T-helper 2 cell (primary cell): ENCODE data around the gene GNG10.
A peak's percentile ranks its signal among the peaks of the same experiment; 100 is the strongest.
"Not testable (repeated sequence)": the region's sequence is repeated elsewhere in the genome, so short reads cannot be mapped to it uniquely, and the experiment has no call there.

Experiments used
- DNase-seq, 5 experiments: peaks; one replicate each; pipeline versions ENCODE4 v3.0.0 to v3.0.0-alpha.2; 2012 to 2022

The GNG10 gene

DNA sequence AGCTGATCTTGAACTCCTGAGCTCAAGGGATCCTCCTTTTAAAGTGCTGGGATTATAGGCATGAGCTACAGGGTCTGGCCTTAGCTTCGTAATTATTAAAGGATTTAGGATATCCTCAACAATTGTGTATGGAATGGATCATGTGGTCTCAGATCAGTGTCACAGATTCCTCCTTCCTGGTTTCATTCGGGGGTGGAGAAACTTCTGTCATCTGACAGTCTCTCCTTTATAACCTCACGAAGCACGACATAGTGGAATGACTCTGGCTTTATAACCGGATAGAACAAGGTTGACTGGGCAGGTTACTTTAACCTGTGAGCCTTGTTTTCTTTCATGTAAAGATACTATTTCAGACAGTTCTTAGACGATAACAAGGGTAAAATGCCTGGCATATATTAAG lies 4.4 kb upstream of the GNG10 start:
- DNase-seq = no peak

DNA sequence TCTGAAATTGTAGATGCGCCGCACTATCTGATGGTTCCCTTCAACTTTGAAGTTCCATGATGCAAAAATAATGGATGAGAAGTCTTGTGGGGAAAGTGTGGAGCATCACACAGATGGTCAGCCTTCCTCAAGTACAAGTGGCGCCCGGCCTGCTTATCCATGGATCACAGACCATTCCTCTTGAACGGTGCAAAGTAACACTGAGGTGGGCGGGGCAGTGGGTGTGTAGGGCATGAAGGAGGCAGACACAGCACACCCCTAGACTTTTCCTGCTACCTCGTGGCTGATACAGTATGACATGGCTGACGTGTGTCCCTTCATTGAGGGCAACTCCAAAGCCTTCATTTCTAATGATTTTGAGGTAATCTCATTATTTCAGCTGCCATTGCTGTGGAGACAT lies 2.5 kb upstream of the GNG10 start:
- no peak for DNase-seq

DNA sequence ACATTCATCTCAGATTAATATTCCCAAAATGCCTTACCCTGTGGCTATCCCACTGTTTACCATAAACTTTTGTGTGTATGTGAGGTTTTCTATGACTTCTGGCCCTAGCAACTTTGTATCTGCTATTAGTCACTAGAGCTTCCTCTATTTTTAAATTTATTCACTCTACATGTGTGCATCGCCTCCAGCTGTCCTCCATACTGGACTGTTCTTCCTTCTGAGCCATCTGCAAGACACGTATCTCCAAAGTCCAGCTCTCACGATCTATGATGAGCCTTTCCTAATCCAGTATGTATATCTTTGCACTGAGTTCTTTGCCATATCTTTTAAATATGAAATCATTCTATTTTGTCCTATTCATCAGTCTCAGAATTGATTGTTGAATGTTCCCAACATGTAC lies 1.7 kb upstream of the GNG10 start:
- no peak for DNase-seq

DNA sequence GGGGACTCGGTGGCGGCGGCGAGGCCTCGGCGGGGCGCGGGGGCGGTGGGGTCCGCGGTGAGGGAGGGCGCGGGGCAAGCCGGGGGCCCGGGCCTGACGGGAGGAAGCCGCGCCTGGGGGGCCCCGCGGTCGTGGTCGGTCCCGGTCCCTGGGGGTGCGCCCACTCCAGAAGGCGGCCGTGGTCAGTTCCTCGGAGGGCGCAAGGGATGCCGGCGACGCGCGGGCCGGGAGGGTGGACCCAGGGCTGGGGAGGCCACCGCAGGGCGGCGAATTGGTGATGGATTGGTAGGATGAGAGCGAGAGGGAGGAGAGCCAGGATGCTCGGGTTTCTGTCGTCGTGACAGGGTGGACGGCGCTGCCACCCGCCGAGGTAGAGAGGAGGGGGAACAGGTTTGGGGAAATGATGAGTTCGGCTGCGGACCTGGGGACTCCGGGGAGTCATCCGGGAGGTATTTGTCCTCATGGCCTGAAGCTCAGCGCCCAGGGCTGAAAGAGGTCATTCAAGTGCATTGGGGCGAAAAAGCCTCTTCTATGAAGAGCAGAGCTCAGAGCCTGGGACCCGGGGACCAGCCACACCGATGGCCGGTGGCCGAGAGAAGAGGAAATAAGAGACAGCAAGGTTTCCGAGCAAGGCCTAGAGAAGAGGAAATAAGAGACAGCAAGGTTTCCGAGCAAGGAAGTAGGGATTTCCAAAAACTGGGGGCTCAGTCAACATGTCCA lies 557 bp downstream of the GNG10 start:
- peak in 4 of 5 experiments; percentile 10 to 52 (median 16) for DNase-seq

DNA sequence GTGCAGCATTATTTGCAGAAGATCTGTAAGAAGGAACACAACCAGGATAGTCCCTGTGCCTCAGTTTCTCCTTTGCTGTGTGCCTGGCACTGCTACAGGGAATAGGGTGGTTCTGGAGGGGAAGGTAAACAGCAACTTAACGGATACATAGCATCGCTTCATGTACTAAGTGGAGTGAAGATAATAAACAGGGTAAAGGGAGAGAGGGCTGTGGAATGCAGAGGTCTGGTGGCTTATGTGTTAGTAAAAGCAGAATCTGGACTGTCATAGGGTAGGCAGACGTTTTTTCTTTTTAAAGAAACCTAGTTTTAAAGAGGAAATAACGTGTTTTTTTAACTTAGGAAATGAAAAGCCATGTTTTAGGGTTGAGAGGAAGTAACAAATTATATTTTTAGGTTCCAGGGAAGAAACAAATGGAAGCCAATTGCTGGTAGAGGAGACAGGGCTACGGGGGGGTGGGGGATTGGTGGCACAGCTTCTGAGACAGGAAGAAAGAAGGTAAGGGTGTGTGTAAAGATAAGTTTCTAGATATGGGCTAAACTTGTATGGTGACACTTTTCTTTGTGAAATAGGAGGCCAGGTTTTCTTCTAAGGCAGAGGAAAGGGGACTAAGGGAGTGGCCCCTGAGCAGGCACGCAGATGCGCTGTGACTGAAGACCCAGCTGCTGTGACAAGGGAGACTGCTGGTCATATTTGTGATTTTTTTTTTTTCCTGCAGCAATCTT lies 1.3 kb downstream of the GNG10 start:
- peak in 1 of 5 experiments; percentile 73 for DNase-seq

DNA sequence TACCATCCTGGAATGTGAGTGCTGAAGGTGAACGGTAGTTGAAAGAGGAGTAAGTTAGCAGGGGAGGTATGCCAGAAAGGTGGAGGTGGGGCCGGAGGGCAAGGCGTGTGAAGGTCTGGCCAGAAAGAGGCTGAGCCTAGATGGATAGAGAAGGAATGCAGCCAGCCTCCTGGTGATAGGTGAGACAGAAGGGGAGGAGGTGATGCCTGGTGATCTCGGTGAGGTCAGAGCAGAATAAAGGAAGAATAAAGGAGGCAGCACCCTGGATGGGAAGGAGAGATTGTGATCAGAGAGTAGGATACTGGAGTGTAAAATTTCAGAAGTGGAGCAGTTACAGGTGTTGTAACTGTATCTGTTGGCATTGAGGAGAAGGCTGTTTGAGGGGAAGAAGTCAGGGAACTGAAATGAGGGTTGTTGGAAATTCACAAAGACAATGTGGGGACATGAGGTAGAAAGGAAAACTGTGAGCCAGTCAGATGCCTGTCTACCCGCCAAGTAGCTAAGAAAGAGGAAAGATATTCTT lies 2.0 kb downstream of the GNG10 start:
- no peak for DNase-seq

DNA sequence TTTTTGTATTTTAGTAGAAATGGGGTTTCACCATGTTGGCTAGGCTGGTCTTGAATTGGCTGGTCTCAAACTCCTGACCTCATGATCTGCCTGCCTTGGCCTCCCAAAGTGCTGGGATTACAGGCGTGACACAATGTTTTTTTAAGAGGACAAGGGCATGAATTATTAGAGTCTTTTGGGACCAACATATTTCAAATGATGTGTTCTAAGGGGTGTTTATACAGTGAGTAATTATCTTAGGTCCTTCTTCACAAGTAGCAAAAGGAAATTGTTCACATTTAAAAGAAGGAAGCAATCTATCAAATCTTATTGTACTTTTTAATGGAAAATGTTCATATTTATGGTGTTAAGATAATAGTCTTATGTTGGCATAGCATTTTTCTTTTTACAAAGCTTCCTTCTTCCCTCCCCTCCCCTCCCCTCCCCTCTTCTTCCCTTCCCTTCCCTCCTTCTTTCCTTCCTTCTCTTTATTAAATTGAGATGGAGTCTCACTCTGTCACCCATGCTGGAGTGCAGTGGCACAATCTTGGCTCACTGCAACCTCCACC lies 6.7 kb downstream of the GNG10 start:
- no peak for DNase-seq

DNA sequence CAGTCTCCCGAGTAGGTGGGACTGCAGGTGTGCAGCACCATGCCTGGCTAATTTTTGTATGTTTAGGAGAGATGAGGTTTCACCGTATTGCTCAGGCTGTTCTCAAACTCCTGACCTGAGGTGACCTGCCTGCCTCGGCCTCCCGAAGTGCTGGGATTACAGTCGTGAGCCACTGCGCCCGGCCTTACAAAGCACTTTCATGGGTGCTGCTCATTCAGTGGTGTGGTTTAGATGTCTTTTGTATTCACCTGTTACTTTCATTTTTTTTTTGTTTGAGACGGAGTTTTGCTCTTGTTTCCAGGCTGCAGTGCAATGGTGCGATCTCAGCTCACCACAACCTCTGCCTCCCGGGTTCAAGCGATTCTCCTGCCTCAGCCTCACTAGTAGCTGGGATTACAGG lies 7.2 kb downstream of the GNG10 start:
- not testable (repeated sequence) for DNase-seq

DNA sequence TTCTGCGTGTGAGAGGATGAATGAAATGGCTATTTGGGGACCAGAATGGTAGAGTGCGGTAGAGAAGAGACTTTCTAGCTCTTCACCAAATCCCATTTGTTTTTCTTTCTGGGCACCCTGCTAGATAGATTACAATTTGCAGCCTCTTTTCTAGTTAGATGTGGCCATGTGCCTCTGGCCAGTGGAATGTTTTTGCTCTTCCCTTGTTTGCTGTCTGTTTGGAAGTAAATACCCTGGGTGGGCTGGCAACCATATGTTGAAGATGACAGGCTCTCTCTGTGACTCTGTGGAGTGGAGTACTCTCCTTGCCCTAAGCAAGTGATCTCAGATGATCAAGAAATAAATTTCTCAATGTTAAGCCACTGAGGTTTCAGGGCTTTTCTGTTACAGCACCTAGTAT lies 12.9 kb downstream of the GNG10 start:
- no peak for DNase-seq

DNA sequence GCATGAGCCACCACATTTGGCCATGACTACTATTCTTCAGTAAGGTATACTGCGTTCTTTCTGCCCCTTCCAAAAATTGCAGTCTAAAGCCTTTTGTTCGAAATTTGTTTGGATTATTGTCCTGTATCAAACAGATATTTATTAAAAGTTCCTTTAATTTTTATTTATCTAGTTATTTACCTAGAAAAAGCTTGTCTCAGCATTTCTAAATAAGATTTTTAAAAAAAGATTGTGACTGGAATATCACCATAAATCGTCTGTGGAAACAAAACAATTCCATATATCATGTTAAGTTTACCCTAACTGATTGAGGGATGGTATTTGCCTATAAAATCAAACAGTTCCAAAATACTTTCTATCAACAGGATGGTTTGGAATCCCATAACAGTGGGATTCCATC lies 14.7 kb downstream of the GNG10 start:
- no peak for DNase-seq

DNA sequence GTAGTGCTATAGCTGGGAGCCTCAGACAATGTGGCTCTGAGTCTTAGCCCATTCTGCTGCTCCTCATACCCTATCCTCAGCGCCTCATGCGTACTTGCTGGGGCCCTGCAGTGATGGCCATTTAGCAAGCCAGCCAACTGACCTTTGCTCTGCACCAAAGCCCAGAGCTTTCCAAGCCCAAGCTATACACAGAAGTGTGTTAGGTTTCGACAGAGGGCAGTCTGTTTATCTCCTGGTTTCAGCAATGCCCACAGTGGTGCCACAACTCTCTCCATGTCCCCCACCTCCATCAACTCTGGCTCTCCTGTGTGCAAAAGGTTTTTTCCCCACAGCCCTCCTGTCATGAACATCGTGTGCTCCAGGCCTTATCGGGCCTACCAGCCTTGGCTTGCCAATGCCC lies 16.9 kb downstream of the GNG10 start:
- no peak for DNase-seq

DNA sequence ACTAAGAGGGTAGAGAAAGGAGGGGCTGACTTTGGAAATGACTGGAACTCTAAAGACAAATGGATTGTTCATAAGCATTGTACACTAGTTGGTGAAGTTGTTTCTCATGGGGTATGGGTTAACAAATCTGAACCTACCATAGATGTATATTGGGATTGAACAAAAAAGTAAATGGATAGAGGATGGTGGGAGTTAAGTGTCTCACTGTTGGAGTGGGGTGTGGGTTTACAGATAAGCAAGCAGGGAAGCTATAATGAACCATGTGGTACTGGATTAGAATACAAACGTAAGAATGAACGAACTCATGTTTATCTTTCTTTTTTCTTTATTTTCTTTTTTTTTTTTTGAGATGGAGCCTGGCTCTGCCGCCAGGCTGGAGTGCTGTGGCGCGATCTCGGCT lies 17.8 kb downstream of the GNG10 start:
- no peak for DNase-seq

DNA sequence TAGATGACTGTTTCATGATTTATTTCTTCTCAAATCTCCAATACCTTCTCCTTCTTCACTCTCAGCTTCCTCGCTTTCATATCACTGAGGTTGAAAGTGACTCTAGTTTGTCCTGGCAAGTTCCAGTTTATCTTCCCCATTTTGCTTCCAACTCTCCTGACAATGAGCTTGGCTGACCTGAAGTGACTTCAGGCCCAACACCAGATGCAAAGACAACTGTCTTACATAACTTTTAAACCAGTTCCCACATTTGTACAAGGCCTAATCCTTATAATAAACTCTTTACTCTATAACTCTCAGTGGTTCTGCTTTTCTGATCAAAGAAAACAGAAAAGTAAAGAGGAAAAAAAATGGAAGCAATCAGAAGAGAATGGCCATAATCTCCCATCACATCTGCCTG lies 22.0 kb downstream of the GNG10 start:
- DNase-seq = no peak

DNA sequence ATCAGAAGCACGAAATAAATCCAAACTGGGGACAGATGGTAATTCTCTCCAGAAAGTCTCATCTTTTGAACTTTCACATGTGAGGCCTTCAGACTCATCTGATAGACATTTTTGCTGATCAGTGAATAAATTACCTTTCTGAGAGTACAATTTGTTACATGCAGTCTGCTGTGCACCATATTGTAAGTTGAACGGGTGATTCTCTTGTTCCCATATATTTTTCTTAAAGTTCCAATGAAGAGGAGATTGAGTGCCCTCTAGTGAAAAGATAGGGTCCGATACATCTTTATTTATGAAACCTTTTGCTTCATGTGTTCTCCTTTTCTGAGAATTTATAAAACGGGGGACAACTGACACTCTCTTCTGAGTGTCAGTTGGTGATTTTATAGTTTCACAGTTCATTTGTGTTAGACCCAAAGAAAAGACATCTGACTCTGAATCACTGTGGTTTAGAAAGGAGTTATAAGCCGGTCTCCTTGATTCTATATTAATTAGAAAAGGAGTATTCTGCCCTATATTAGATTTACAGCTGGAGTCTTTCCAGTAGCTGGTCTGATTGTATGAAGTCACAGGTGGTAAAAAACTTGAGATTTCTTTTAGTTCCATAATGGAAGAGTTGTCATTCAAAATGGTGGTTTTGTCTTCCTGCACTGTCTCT lies 30.4 kb downstream of the GNG10 start:
- DNase-seq = peak in 1 of 5 experiments; percentile 33

DNA sequence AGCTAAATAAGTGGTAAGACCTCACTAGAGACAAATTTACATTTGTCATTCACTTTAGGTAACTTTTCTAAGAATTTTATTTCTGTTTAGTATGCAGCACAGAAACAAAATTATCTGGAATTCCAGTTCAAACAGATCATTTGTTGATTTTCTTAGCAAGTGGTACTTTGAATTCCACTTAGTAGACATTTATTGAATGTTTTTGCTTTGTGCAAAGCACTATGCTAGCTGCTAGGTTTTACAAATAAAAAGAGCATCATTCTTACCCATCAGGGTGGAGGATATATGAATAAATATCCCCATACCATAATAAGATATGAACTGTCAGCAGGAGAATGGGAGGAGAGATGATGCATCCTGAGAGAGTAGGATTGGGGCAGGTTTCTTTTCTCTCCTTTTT lies 35.4 kb downstream of the GNG10 start:
- DNase-seq = no peak

DNA sequence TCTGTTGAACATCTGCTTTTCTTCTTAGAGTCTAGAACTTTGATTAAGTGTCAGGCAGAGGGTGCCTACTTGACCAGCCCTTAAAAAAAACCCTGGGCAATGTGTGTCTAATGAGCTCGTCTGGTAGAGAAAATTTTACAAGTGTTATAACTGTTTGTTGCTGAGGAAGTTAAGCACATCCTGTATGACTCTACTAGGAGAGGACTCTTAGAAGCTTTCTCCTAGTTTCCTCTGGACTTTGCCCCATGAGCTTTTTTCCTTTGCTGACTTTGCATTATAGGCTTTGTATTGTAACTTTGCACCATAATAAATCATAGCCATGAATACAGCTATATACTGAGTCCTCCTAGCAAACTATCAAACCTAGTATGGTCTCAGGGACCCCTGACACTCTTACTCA lies 39.4 kb downstream of the GNG10 start:
- no peak for DNase-seq

DNA sequence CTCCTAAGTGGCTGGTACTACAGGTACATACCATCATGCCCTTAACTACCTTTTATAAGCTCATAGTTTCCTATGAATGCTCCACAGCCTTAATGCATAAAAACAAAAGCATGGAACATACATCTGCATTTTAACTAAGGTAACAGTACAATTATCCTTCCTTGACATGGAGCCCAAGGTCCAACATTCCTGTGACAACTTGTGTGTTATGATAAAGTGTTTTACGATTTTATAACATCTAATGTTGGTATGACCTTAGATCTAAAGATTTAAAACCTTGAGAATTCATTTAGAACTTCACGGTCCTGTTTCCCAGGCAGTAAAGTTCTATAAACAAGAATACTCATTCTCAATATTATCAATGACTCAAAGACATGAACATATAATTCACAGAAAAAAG lies 43.1 kb downstream of the GNG10 start:
- DNase-seq = no peak

DNA sequence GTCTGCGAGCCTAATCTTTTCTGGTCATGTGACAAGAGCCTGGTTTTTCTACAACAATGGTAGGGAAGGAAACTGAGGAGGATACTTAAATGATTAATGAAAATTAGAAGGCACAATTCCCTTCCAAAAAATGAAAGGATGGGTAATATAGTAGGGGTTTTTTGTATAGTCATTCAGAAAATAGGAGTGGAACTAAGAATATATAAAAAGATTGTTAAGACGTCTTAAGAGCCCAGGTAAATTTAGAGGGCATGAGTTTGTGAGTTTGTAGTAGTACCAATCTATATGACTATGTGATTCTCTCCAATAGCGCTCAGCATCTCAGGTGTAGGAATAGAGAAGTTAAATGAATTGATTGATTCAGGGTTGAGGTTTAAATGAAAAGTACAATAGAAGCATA lies 50.1 kb downstream of the GNG10 start:
- DNase-seq = no peak

DNA sequence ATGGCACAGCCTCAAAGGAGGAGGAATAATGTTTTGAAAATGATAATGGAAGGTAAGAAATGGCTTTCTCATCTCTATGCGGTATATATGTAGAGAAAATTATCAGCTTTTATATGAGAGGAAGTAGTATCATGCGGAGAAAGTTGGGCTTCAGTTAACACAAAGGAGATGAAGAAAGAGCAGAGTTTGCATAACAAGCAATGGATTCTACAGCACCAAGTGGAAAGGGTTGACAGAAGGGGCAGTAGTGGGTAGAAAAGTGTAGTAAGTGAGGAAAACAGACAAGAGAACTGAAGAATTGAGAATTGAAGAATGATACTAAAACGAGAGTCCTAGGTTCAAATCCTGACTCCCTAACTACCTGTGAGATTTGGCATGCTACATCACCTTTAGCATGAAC lies 51.0 kb downstream of the GNG10 start:
- no peak for DNase-seq

DNA sequence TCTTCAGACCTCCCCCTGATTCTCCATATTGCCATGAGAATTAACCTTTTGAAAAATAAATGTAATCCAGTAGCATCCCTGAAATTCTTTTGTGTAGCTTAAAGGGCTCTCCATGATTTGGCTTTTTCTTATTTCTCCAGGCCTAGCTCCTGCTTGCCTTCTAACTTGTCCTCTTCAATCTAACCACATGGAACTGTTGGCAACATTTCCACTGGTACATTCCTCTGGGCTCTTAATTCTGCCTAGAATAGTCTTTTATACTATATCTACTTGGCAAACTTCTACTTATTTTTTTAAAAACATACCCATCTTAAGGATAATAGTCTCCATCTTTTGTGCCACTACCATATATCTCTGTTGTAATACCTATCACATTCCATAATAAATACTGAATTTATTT lies 54.1 kb downstream of the GNG10 start:
- no peak for DNase-seq

DNA sequence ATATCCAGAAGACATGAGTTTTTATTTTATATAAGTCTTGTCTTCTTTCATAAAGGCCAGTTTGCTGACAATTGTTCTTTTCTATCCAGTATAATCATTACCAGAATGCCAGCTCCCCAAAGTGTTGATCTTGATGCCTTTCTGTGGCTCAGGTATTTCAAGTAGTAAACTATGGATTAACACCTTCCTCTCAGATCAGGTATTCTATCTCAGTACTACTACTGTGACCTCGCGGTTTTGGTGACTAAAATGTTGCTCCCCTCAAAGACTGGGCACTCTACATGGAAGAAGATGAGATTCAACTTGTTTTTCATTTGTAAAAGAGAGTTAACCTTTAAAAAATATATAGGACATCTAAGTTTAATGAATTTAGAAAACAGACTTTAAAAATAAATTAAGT lies 58.1 kb downstream of the GNG10 start:
- peak in 1 of 5 experiments; percentile 5 for DNase-seq
